SK-N-SH (cell line): Measurements from ENCODE around the gene RHBDL1. TPM values are rescaled to one million over a fixed set of nuclear protein-coding genes. Genes with fewer than 3 reads are reported as not detected.

Experiments used
- CTCF ChIA-PET: fragments of 300-600, 350-600 bp; formaldehyde crosslinking; extraction: SDS; loops from one replicate; lab custom pipeline; 2021; lab: Yijun Ruan, JAX
- POLR2A ChIA-PET: fragments of 350-600 bp; sonication (Branson Sonifier 250); formaldehyde crosslinking; extraction: SDS; loops from one replicate; lab custom pipeline; 2020; ENCODE audit warnings: antibody characterized with exemption, inconsistent platforms; lab: Yijun Ruan, JAX
- DNase-seq: peaks from one replicate; pipeline ENCODE4 v3.0.0; 2012
- H2AFZ ChIP-seq: fragments of 200-600 bp; sonication (generic); 2 replicates; pipeline ENCODE4 v1.8.1; 2016; ENCODE audit warnings: antibody characterized with exemption, mild to moderate bottlenecking, low read depth
- H3F3A ChIP-seq: fragments of 200-600 bp; sonication (generic); replicated peaks from 2 replicates; pipeline ENCODE3; 2016; ENCODE audit warnings: antibody characterized with exemption, mild to moderate bottlenecking; ENCODE audit not compliant: insufficient read depth
- H3K27ac ChIP-seq, 2 experiments: fragments of 200-500 bp in 1 of 2; fragments of 200-600 bp in 1 of 2; sonication (Bioruptor generic) in 1 of 2; sonication (generic), shearing (Covaris generic) in 1 of 2; 2 replicates each; pipeline versions ENCODE4 v1.5.1 to v1.6.1; 2014 to 2016; ENCODE audit warnings: low read depth in 2 of 2, inconsistent platforms in 1 of 2, low read length in 1 of 2, mild to moderate bottlenecking in 1 of 2, mixed read lengths in 1 of 2
- H3K27me3 ChIP-seq: fragments of 200-600 bp; sonication (generic), shearing (Covaris generic); 2 replicates; pipeline ENCODE4 v1.6.1; 2016; ENCODE audit warnings: mixed run types; ENCODE audit not compliant: insufficient read depth
- H3K36me3 ChIP-seq, 2 experiments: fragments of 200-500 bp in 1 of 2; fragments of 200-600 bp in 1 of 2; sonication (Bioruptor generic) in 1 of 2; sonication (generic) in 1 of 2; replicated peaks in 1 of 2; 2 replicates each; pipeline versions ENCODE3 to v1.5.1; 2014 to 2016; ENCODE audit warnings: low read length in 1 of 2, mild to moderate bottlenecking in 1 of 2; ENCODE audit not compliant: insufficient read depth in 2 of 2, control insufficient read depth in 1 of 2
- H3K4me1 ChIP-seq, 2 experiments: fragments of 200-500 bp in 1 of 2; fragments of 200-600 bp in 1 of 2; sonication (Bioruptor generic) in 1 of 2; sonication (generic), shearing (Covaris generic) in 1 of 2; 2 replicates each; pipeline versions ENCODE4 v1.5.1 to v1.6.1; 2014 to 2016; ENCODE audit warnings: low read depth in 1 of 2, low read length in 1 of 2, mixed run types in 1 of 2; ENCODE audit not compliant: insufficient read depth in 2 of 2, control insufficient read depth in 1 of 2
- H3K4me2 ChIP-seq: fragments of 200-600 bp; sonication (generic), shearing (Covaris generic); 2 replicates; pipeline ENCODE4 v1.6.1; 2017; ENCODE audit warnings: mixed run types
- H3K4me3 ChIP-seq, 2 experiments: fragments of 200-500 bp in 1 of 2; fragments of 200-600 bp in 1 of 2; sonication (Bioruptor generic) in 1 of 2; sonication (generic), shearing (Covaris generic) in 1 of 2; 2 replicates each; pipeline versions ENCODE4 v1.5.1 to v1.8.1; 2014 to 2016; ENCODE audit warnings: low read depth in 2 of 2, inconsistent platforms in 1 of 2, low read length in 1 of 2, mild to moderate bottlenecking in 1 of 2, mixed read lengths in 1 of 2, moderate library complexity in 1 of 2
- H3K79me2 ChIP-seq: fragments of 200-600 bp; sonication (generic); 2 replicates; pipeline ENCODE4 v1.8.1; 2017; ENCODE audit warnings: mild to moderate bottlenecking; ENCODE audit not compliant: insufficient read depth
- H3K9ac ChIP-seq: fragments of 200-600 bp; sonication (generic); 2 replicates; pipeline ENCODE4 v1.6.1; 2017; ENCODE audit warnings: mixed run types
- H3K9me2 ChIP-seq: fragments of 200-600 bp; sonication (generic); 2 replicates; pipeline ENCODE4 v1.6.1; 2017; ENCODE audit warnings: mixed run types
- H3K9me3 ChIP-seq: fragments of 200-600 bp; sonication (generic); 2 replicates; pipeline ENCODE4 v1.6.1; 2017; ENCODE audit warnings: mixed run types, mild to moderate bottlenecking, moderate library complexity
- H4K20me1 ChIP-seq: fragments of 200-600 bp; sonication (generic); 2 replicates; pipeline ENCODE4 v1.6.1; 2017; ENCODE audit warnings: mild to moderate bottlenecking, mixed run types; ENCODE audit not compliant: insufficient read depth
- CHD2 ChIP-seq: fragments of 150-350 bp; IDR thresholded peaks from 2 replicates; pipeline ENCODE4 v1.6.1; 2018; ENCODE audit warnings: low read length; ENCODE audit not compliant: partially characterized antibody
- ELF1 ChIP-seq: IDR thresholded peaks from 2 replicates; pipeline ENCODE4 v1.4.0; 2012
- EP300 ChIP-seq, 2 experiments: IDR thresholded peaks; 2 replicates each; pipeline versions ENCODE4 v1.4.0 to v1.6.1; 2012; ENCODE audit warnings: borderline replicate concordance in 1 of 2, low read depth in 1 of 2, low read length in 1 of 2
- EZH2phosphoT487 ChIP-seq: fragments of 200-600 bp; sonication (generic); IDR thresholded peaks from 2 replicates; pipeline ENCODE4 v1.6.1; 2017; ENCODE audit warnings: low read depth, mixed run types, mild to moderate bottlenecking, antibody characterized with exemption, moderate library complexity, borderline replicate concordance
- GABPA ChIP-seq: IDR thresholded peaks from 2 replicates; pipeline ENCODE4 v1.4.0; 2012; ENCODE audit warnings: low read depth, mild to moderate bottlenecking
- GATA2 ChIP-seq: sonication (generic); formaldehyde crosslinking; IDR thresholded peaks from 2 replicates; pipeline ENCODE4 v1.5.0; 2020; ENCODE audit warnings: mild to moderate bottlenecking, missing genetic modification reagents
- IRF3 ChIP-seq: fragments of 150-350 bp; IDR thresholded peaks from 2 replicates; pipeline ENCODE4 v1.6.1; 2016; ENCODE audit warnings: mild to moderate bottlenecking, low read depth, low read length
- MXI1 ChIP-seq: IDR thresholded peaks from 2 replicates; pipeline ENCODE4 v1.6.1; 2012; ENCODE audit warnings: mild to moderate bottlenecking, low read depth, low read length, improper control_type of control experiment
- NRF1 ChIP-seq: IDR thresholded peaks from 2 replicates; pipeline ENCODE4 v1.6.1; 2012; ENCODE audit warnings: low read depth, mild to moderate bottlenecking, low read length
- RAD21 ChIP-seq: IDR thresholded peaks from 2 replicates; pipeline ENCODE4 v1.6.1; 2012; ENCODE audit warnings: mild to moderate bottlenecking, low read length
- RFX5 ChIP-seq: IDR thresholded peaks from 2 replicates; pipeline ENCODE4 v1.6.1; 2012; ENCODE audit warnings: mild to moderate bottlenecking, improper control_type of control experiment, low read length
- RXRA ChIP-seq: IDR thresholded peaks from 2 replicates; pipeline ENCODE4 v1.4.0; 2012; ENCODE audit warnings: low read depth, mild to moderate bottlenecking, borderline replicate concordance
- TCF12 ChIP-seq: IDR thresholded peaks from 2 replicates; pipeline ENCODE4 v1.4.0; 2012
- WGBS: methylation state at CpG from one replicate; pipeline ENCODE4 v1.1.6; 2017; ENCODE audit warnings: low lambda C conversion rate; 5-methylcytosine and 5-hydroxymethylcytosine counted together
- polyA plus RNA-seq, 3 experiments: library from polyadenylated mRNA; depleted of rRNA; stranded (reverse); fragments of >200 nt; gene quantifications; 2 replicates each; pipeline ENCODE4 v1.2.3, GENCODE V29; 2012
- TF ChIP-seq, protein P1 (sequence below): fragments of 150-350 bp; IDR thresholded peaks from 2 replicates; pipeline ENCODE4 v1.6.1; 2017; ENCODE audit warnings: antibody characterized with exemption, low read length, low read depth, borderline replicate concordance

The RHBDL1 gene
- polyA plus RNA-seq, 1 of the 3 experiments (the other 2 are of a cell fraction) = 4.1 TPM

DNA sequence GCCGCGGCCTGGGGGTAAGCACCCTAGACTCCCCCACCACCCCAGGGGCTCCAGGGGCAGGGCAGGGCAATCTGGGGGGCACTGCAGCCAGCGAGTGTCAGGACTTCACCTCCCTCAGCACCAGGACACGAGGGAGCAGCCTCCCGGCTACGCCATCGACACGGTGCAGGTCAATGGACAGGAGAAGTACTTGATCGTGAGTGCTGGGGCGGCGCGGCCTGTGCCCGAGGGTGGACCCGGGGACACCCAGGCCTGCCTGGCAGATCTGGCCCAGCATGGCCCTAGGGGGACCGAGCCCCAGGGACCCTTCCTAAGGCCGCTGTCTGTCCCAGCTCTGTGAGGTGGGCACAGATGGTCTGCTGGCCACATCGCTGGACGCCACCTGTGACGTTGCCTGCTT, 3.1 kb upstream of the RHBDL1 start:
- peaks cover 5 to 49% of the 10 kb centered on the region in 2 experiments for H3K36me3 ChIP-seq
- 100% methylated on average over 2 of the region's 19 CpGs for WGBS
- no peaks in the 10 kb centered on the region for H3K9me2 ChIP-seq
- H3K27ac ChIP-seq = no peak overlapping the region
- TF ChIP-seq EP300 (IDR thresholded peaks at IDR 0.05; ENCODE audit: borderline replicate concordance in 1 of 2, low read depth in 1 of 2, low read length in 1 of 2) (no peak), IRF3 (no peak), RXRA (no peak), RFX5 (no peak), TCF12 (no peak), MXI1 (no peak), NRF1 (no peak), EZH2phosphoT487 (no peak), GATA2 (CRISPR knock-in tag) (no peak)
- TF ChIP-seq, protein P1, sequence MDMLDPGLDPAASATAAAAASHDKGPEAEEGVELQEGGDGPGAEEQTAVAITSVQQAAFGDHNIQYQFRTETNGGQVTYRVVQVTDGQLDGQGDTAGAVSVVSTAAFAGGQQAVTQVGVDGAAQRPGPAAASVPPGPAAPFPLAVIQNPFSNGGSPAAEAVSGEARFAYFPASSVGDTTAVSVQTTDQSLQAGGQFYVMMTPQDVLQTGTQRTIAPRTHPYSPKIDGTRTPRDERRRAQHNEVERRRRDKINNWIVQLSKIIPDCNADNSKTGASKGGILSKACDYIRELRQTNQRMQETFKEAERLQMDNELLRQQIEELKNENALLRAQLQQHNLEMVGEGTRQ = no peak
- TF ChIP-seq, all 33 proteins: peak for 0
- POLR2A ChIA-PET = interaction anchor here (0.5 kb wide), 1 partner anchor 287 kb away, joined by 3 read pairs; no protein-coding TSS in a partner anchor
- Histone ChIP-seq H3K4me1 (peaks cover 0 to 19% of the 10 kb centered on the region in 2 experiments; a peak in 1 of 4 replicates), H3K4me2 (no peak overlapping the region), H2AFZ (no peak overlapping the region), H3K9ac (no peak overlapping the region), H3K4me3 (no peak overlapping the region), H4K20me1 (0 out of 2 replicates have a peak, but pooled peaks cover 6% of the 10 kb centered on the region), H3K27me3 (no peaks in the 10 kb centered on the region), H3K79me2 (peaks cover 25% of the 10 kb centered on the region), H3F3A (peaks cover 4% of the 10 kb centered on the region), H3K9me3 (no peaks in the 10 kb centered on the region)
- CTCF ChIA-PET = interaction anchor here (4.6 kb wide), 1 partner anchor 12 kb away, joined by 20 read pairs; no protein-coding TSS in a partner anchor
- DNase-seq = no peak

GRCh38 chr16:672851-673250, 2.6 kb upstream of the RHBDL1 start:
- Histone ChIP-seq H3K9me3 (no peaks in the 10 kb centered on the region), H3K27me3 (no peaks in the 10 kb centered on the region), H4K20me1 (0 out of 2 replicates have a peak, but pooled peaks cover 6% of the 10 kb centered on the region), H3K4me1 (peaks cover 0 to 16% of the 10 kb centered on the region in 2 experiments; a peak in 1 of 4 replicates), H3K4me2 (no peak overlapping the region), H3K79me2 (peaks cover 25% of the 10 kb centered on the region), H3K27ac (no peak overlapping the region; a peak in 1 of 4 replicates), H3K4me3 (no peak overlapping the region), H3K9me2 (no peaks in the 10 kb centered on the region), H2AFZ (no peak overlapping the region), H3F3A (peaks cover 4% of the 10 kb centered on the region), H3K36me3 (peaks cover 5 to 49% of the 10 kb centered on the region in 2 experiments), H3K9ac (no peak overlapping the region)
- no peak for DNase-seq
- ChIA-PET POLR2A (interaction anchor here (0.5 to 1.0 kb wide), 3 partner anchors 9 to 288 kb away, joined by 3 to 4 read pairs (median 3); partner anchors contain the start of gene JMJD8), CTCF (interaction anchor here (4.6 kb wide), 1 partner anchor 12 kb away, joined by 20 read pairs; no protein-coding TSS in a partner anchor)
- 96% methylated on average over 15 of the region's 21 CpGs for WGBS
- TF ChIP-seq CHD2 = no peak
- no peak for TF ChIP-seq EP300 (IDR thresholded peaks at IDR 0.05; ENCODE audit: borderline replicate concordance in 1 of 2, low read depth in 1 of 2, low read length in 1 of 2)
- TF ChIP-seq, protein P1 = no peak
- no peak for TF ChIP-seq RAD21
- TF ChIP-seq NRF1 = no peak
- TF ChIP-seq ELF1 = no peak
- no peak for TF ChIP-seq GABPA
